Thyroid gland (tissue), 4 donors: Measurements from ENCODE around the gene P2RX7. TPM values are rescaled to one million over a fixed set of nuclear protein-coding genes. Genes with fewer than 3 reads are reported as not detected.

Source experiments
- DNase-seq, 2 donors: peaks; one replicate each; pipeline ENCODE4 v3.0.0-alpha.2; 2019
- H3K27ac ChIP-seq, 3 donors: fragments of 200-600 bp; sonication (generic); 1 replicate in 2 of 3; 2 replicates in 1 of 3; pipeline ENCODE4 v1.5.1; 2016 to 2019; ENCODE audit warnings: mild to moderate bottlenecking in 1 of 3, moderate library complexity in 1 of 3
- H3K27me3 ChIP-seq: fragments of 200-600 bp; sonication (generic); one replicate; pipeline ENCODE4 v1.5.1; 2019
- H3K36me3 ChIP-seq, 2 donors: fragments of 200-600 bp; sonication (generic); one replicate each; pipeline ENCODE4 v1.5.1; 2016 to 2019
- H3K4me1 ChIP-seq, 2 donors: fragments of 200-600 bp; sonication (generic); one replicate each; pipeline ENCODE4 v1.5.1; 2017 to 2019
- H3K4me3 ChIP-seq, 3 donors: fragments of 200-600 bp; sonication (generic); replicated peaks in 1 of 3; 1 replicate in 2 of 3; 2 replicates in 1 of 3; pipeline ENCODE4 v1.5.1; 2016; ENCODE audit warnings: mild to moderate bottlenecking in 1 of 3
- H3K9me3 ChIP-seq: fragments of 200-600 bp; sonication (generic); one replicate; pipeline ENCODE4 v1.5.1; 2017
- POLR2A ChIP-seq, 2 donors: fragments of 450-650 bp; IDR thresholded peaks; one replicate each; pipeline ENCODE4 v1.6.1; 2017; ENCODE audit warnings: antibody characterized with exemption in 2 of 2, mild to moderate bottlenecking in 2 of 2, moderate library complexity in 1 of 2
- WGBS, 2 donors: methylation state at CpG; one replicate each; pipeline ENCODE4 v1.1.5; 2017; 5-methylcytosine and 5-hydroxymethylcytosine counted together
- intact Hi-C: fragments of 100-400 bp; cut with DNase I; formaldehyde crosslinking; loops from one replicate; pipeline ENCODE4 v1.15.1; 2023
- total RNA-seq, 4 donors: library from RNA; depleted of rRNA; stranded (reverse); fragments of >200 nt; gene quantifications; one replicate each; pipeline ENCODE4 v1.2.3, GENCODE V29; 2016
- TF ChIP-seq, protein P1 (sequence below), 6 experiments: fragments of 200-600 bp in 3 of 6; fragments of 450-650 bp in 3 of 6; sonication (generic) in 3 of 6; IDR thresholded peaks; one replicate each; pipeline ENCODE4 v1.5.1; 2016 to 2019; ENCODE audit warnings: antibody characterized with exemption in 6 of 6, mild to moderate bottlenecking in 2 of 6, inconsistent platforms in 1 of 6, moderate library complexity in 1 of 6

Gene P2RX7
- total RNA-seq, 4 donors from 2014 or later, result 0.44 to 1.5 (median 0.73) TPM

DNA sequence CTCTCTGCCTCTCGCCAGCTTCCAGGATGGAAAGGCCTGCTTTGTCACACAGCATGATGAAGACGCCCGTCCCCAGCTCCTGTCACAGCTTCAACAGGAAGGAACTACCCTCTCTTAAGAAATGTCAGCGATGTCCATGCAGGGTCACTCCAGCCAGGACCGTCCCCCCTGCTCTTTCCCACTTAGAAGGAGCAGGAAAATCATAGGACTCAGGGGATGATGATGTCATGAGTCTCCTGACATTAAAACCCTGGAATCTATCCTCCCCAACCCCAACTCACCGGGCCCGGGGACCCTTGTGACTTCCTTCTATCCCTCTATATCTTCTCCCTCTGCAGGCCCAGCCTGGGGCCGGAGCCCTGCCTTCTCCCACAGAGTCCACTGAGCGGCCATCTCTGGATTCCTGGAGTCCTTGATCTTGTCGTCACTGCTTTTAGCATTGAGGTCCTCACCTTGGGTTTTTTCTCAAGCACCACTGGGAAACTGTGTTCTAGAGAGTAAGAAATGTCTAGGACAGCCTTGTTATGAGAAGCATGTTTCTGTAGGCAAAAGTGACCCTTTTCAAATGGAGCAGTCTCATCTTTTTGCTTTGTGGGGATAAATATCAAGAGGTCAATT is 42.8 kb upstream of the P2RX7 start:
- no peaks in the 10 kb centered on the region for H3K36me3 ChIP-seq
- H3K27me3 ChIP-seq, result no peaks in the 10 kb centered on the region
- H3K4me3 ChIP-seq, result no peak overlapping the region
- 79 to 86% methylated on average over 10 of the region's 10 CpGs for WGBS, 2 donors
- intact Hi-C loops, result loop anchor here (10.0 kb wide), 1 partner anchor 505 kb away; the partner anchor contains the start of gene POP5
- no peaks in the 10 kb centered on the region for H3K4me1 ChIP-seq
- DNase-seq, result no peak
- H3K27ac ChIP-seq, result no peak overlapping the region
- TF ChIP-seq POLR2A (IDR thresholded peaks at IDR 0.05), result no peak
- TF ChIP-seq, protein P1, sequence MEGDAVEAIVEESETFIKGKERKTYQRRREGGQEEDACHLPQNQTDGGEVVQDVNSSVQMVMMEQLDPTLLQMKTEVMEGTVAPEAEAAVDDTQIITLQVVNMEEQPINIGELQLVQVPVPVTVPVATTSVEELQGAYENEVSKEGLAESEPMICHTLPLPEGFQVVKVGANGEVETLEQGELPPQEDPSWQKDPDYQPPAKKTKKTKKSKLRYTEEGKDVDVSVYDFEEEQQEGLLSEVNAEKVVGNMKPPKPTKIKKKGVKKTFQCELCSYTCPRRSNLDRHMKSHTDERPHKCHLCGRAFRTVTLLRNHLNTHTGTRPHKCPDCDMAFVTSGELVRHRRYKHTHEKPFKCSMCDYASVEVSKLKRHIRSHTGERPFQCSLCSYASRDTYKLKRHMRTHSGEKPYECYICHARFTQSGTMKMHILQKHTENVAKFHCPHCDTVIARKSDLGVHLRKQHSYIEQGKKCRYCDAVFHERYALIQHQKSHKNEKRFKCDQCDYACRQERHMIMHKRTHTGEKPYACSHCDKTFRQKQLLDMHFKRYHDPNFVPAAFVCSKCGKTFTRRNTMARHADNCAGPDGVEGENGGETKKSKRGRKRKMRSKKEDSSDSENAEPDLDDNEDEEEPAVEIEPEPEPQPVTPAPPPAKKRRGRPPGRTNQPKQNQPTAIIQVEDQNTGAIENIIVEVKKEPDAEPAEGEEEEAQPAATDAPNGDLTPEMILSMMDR (IDR thresholded peaks at IDR 0.05), result no peak
- H3K9me3 ChIP-seq, result no peaks in the 10 kb centered on the region

DNA sequence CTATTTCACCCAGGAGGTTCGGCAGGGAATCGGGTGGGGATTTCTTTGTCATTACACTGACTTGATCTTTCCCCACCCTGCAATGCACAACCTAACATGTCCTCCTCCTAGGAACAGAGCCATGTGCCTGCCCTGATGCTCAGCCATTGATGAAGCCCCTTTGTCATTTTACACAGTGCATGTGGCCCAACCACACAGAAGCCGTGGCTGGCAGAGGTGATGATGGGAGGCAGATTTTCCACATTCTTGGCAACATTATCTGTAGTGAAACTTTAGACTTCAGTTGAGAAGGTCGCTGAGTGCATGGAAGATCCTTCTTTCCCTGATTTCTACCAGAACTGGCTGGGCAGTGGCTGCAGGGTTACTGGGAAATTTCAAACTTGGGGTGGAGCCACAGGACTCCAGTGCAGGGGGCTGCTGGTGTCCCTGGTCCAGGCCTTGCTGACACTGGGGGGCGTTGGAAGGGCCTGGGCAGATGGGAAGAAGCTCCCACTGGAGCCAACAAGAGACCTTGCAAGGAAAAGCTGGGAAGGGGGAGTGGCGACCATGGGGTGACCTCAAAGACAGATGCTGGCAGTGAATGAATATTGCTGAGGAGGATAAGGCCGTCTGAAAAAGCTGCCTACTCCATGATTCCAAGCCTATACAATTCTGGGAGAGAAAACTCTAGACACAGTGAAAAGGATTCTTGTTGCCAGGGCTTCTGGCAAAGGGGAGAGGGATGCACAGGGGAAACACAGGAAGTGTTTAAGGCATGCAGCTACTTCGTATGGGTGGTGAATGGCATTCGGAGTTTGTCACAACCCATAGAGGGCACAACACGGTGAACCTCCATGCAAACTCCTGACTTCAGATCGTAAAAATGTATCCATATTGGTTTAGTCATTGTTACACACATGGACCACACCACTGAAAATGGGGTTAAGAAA is 41.8 kb upstream of the P2RX7 start:
- TF ChIP-seq POLR2A (IDR thresholded peaks at IDR 0.05), result no peak
- TF ChIP-seq, protein P1 (IDR thresholded peaks at IDR 0.05), result no peak
- WGBS, 2 donors, result 74 to 75% methylated on average over 11 of the region's 11 CpGs
- intact Hi-C loops, result loop anchor here (10.0 kb wide), 1 partner anchor 506 kb away; the partner anchor contains the start of gene POP5

DNA sequence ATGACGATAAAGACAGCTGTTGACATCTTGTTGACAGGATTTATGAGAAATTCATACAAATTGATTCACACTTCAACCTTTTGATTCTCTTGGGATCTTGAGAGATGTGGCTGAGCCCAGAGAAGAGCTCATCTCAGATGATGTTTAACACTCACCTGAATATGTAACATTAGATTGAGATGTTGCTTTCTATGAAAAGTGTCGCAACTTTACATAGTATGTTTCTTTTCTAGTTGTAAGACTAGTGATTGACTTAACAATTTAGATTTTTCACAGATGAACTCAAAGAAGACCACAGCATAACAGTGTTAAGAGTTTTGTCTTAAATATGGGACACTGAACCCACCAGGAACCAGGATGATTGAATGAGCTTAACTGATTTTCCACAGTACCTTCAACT is 40.6 kb upstream of the P2RX7 start:
- H3K36me3 ChIP-seq, result no peaks in the 10 kb centered on the region
- intact Hi-C loops, result loop anchor here (10.0 kb wide), 1 partner anchor 507 kb away; the partner anchor contains the start of gene POP5
- no peak for DNase-seq
- no peaks in the 10 kb centered on the region for H3K27me3 ChIP-seq
- H3K9me3 ChIP-seq, result no peaks in the 10 kb centered on the region
- WGBS, 2 donors, result 90 to 100% methylated on average over 2 of the region's 2 CpGs
- no peak overlapping the region for H3K4me3 ChIP-seq
- TF ChIP-seq, protein P1 (IDR thresholded peaks at IDR 0.05), result no peak
- TF ChIP-seq POLR2A (IDR thresholded peaks at IDR 0.05), result no peak
- no peak overlapping the region for H3K27ac ChIP-seq
- H3K4me1 ChIP-seq, result peaks cover 5 to 12% of the 10 kb centered on the region in 2 donors

More for the DNA sequence above, 41.8 kb upstream of the P2RX7 start:
- DNase-seq, result no peak
- no peak overlapping the region for H3K4me3 ChIP-seq
- H3K36me3 ChIP-seq, result no peaks in the 10 kb centered on the region
- H3K4me1 ChIP-seq, result peaks cover under 1 to 7% of the 10 kb centered on the region in 2 donors
- H3K27me3 ChIP-seq, result no peaks in the 10 kb centered on the region
- no peak overlapping the region for H3K27ac ChIP-seq
- H3K9me3 ChIP-seq, result no peaks in the 10 kb centered on the region

DNA sequence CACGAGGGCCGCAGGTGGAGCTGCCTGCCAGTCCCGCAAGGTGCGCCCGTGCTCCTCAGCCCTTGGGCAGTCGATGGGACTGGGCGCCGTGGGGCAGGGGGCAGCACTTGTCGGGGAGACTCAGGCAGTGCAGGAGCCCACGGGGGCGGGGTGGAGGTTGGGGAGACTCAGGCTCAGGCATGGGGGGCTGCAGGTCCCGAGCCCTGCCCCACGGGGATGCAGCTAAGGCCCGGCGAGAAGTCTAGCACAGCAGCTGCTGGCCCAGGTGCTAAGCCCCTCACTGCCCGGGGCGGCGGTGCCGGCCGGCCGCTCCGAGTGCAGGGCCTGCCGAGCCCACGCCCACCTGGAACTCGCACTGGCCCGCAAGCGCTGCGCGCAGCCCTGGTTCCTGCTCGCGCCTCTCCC is 39.2 kb upstream of the P2RX7 start:
- intact Hi-C loops, result loop anchor here (10.0 kb wide), 1 partner anchor 509 kb away; the partner anchor contains the start of gene POP5
- peaks cover 5 to 12% of the 10 kb centered on the region in 2 donors for H3K4me1 ChIP-seq
- no peaks in the 10 kb centered on the region for H3K27me3 ChIP-seq
- H3K36me3 ChIP-seq, result no peaks in the 10 kb centered on the region
- no peak overlapping the region for H3K4me3 ChIP-seq
- no peaks in the 10 kb centered on the region for H3K9me3 ChIP-seq
- WGBS, 2 donors, result 92 to 95% methylated on average over 5 to 19 of the region's 31 CpGs
- TF ChIP-seq POLR2A (IDR thresholded peaks at IDR 0.05), result no peak
- TF ChIP-seq, protein P1 (IDR thresholded peaks at IDR 0.05), result no peak
- no peak overlapping the region for H3K27ac ChIP-seq
- DNase-seq, result no peak
